GM12801 (cell line): Measurements from ENCODE around the gene C14orf119.

Experiments used
- TF ChIP-seq, protein P1 (sequence below): IDR thresholded peaks from one replicate; pipeline ENCODE4 v1.5.1; 2011; ENCODE audit warnings: control low read depth; ENCODE audit not compliant: insufficient read length; ENCODE audit errors: extremely low read depth

Gene C14orf119

DNA sequence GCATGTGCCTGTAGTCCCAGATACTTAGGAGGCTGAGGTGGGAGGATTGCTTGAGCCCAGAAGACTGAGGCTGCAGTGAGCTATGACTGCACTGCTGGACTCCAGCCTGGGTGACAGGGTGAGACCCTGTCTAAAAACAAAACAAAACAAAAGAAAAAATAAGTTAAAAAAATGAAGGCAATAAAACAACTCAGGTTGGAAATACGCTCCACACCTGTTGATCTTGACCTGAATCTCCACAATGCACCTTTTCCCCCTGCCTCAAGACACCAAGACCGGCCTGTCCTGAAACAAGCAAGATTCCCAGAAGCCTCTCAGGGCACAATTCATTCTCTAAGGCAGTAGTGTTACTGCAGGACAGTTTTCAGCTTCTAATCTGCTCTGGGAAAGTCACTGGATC is 44.6 kb downstream of the C14orf119 start:
- TF ChIP-seq, protein P1, sequence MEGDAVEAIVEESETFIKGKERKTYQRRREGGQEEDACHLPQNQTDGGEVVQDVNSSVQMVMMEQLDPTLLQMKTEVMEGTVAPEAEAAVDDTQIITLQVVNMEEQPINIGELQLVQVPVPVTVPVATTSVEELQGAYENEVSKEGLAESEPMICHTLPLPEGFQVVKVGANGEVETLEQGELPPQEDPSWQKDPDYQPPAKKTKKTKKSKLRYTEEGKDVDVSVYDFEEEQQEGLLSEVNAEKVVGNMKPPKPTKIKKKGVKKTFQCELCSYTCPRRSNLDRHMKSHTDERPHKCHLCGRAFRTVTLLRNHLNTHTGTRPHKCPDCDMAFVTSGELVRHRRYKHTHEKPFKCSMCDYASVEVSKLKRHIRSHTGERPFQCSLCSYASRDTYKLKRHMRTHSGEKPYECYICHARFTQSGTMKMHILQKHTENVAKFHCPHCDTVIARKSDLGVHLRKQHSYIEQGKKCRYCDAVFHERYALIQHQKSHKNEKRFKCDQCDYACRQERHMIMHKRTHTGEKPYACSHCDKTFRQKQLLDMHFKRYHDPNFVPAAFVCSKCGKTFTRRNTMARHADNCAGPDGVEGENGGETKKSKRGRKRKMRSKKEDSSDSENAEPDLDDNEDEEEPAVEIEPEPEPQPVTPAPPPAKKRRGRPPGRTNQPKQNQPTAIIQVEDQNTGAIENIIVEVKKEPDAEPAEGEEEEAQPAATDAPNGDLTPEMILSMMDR: no peak

- TF ChIP-seq, protein P1: no peak
Observed at GRCh38 chr14:23140371-23140770, 45.1 kb downstream of the C14orf119 start.

DNA sequence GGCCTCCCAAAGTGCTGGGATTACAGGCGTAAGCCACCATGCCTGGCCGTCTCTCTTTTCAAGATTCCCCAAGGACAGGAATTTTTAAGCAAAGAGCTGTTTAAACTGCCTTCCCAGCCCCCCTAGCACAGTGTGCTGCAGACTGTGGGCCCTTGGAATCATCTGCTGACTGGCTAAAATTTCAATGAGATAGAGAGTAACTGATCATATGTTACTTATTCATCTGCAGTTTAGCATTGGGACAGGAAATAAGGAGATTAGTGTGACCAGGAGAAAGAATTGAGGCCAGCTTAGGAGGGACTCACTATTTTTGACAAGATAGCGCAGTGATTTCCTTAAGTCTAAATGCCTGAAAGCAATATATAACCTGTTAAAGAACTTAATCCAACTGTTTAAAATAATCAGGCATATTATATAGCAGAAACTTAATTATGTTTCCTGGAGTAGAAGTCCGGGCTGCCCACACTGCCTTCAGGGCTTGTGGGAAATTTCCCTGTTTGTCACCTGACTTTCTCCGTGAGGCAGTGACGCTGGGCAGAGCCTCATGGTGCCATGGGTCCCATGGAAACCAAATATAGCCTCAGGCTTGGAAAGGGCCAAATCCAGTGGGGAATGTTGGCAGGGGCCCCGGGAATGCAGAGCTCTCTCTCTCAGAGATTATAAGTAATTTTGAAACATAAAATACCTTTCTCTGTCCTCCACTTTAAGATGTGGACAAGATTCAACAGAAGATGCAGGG is 46.6 kb downstream of the C14orf119 start:
- TF ChIP-seq, protein P1: no peak

DNA sequence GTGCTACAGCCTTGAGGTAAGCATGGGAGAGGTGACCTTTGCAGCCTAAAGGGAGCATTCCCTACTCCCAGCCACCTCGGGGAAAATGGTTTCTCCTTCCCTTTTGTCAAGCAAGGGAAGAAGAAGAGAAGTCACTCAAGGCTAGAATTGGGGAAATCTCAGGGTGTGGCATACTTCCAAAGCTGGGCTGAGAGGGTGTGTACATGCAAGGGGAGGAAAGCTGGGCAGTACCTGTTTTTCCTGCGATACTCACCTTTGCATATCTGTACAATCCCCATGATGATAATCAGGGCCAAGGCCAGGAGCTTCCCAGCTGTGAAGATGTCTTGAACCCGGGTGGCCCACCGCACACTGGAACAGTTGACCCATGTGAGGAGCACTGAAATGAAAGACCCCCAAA is 47.5 kb downstream of the C14orf119 start:
- TF ChIP-seq, protein P1: no peak

DNA sequence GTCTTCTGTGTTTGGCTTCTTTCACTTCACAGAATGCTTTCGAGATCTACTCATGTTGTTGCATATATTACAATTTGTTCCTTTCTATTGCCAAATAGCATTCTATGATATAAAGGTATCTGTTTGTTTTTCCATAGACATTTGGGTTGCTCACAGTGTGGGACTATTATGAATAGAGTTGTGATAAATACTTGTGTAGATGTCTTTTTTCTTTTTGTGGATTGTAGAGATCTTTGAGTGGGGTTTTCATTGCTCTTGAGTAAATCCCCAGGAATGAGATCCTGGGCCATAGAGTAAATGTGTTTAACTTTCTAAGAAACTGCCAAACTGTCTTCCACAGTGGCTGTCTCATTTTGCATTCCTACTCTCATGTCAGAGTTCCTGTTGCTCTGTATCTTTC is 48.6 kb downstream of the C14orf119 start:
- TF ChIP-seq, protein P1: no peak

GRCh38 chr14:23145794-23146350 is 50.6 kb downstream of the C14orf119 start:
- TF ChIP-seq, protein P1: no peak

DNA sequence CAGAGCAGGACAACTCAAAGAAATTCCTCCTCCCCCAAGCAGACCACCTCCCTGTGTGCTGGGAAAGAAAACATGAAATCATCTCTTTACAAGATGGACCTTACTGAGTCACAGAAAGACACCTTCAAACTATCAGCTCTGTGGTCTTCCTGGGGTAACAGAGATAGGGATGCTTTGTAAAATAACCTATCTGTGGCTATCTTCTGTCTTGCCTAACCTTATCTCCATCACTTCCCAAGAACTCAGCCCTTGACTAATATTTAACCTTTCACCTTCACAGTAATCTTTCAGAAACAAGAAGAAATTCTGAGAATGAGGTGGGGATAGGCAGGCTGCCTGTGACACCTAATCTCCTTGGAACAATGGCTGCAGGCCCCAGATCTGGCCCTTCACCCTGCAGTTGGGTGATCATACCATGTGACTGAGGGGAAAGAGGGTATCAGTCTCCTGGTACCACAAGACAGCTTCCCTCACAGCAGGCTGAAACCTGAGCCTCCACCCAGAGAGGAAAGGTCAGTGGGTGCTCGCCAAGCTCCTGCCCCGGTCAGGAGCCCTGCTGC is 51.1 kb downstream of the C14orf119 start:
- TF ChIP-seq, protein P1: no peak
